Prostate gland (tissue), 2 donors: Measurements from ENCODE around the gene AIF1L. TPM values are rescaled to one million over a fixed set of nuclear protein-coding genes. Genes with fewer than 3 reads are reported as not detected.

ENCODE experiments used
- DNase-seq: peaks from one replicate; pipeline ENCODE4 v3.0.0-alpha.2; 2019; ENCODE audit warnings: low spot score
- H3K27ac ChIP-seq, 2 donors: fragments of 200-600 bp; sonication (generic); 2 replicates each; pipeline ENCODE4 v1.5.1; 2017 to 2019
- H3K27me3 ChIP-seq: fragments of 200-600 bp; sonication (generic); replicated peaks from 2 replicates; pipeline ENCODE4 v1.5.1; 2019; ENCODE audit not compliant: insufficient read depth
- H3K36me3 ChIP-seq, 2 donors: fragments of 200-600 bp; sonication (generic); 1 replicate in 1 of 2; 2 replicates in 1 of 2; pipeline versions ENCODE4 v1.5.1 to v1.8.1; 2017 to 2019
- H3K4me1 ChIP-seq: fragments of 200-600 bp; sonication (generic); replicated peaks from 2 replicates; pipeline ENCODE4 v1.5.1; 2019
- H3K4me3 ChIP-seq, 2 donors: fragments of 200-600 bp; sonication (generic); 2 replicates each; pipeline ENCODE4 v1.5.1; 2017 to 2019
- H3K9me3 ChIP-seq: fragments of 200-600 bp; sonication (generic); 2 replicates; pipeline ENCODE4 v1.5.1; 2017
- CTCF ChIP-seq, 4 experiments: fragments of 200-600 bp in 2 of 4; fragments of 450-650 bp in 2 of 4; sonication (generic) in 2 of 4; IDR thresholded peaks; 1 replicate in 3 of 4; 2 replicates in 1 of 4; pipeline ENCODE4 v1.5.1; 2016 to 2019; ENCODE audit warnings: antibody characterized with exemption in 4 of 4, mild to moderate bottlenecking in 2 of 4, moderate library complexity in 2 of 4
- POLR2A ChIP-seq: fragments of 450-650 bp; IDR thresholded peaks from one replicate; pipeline ENCODE4 v1.6.1; 2016; ENCODE audit warnings: antibody characterized with exemption, mild to moderate bottlenecking
- POLR2AphosphoS5 ChIP-seq: sonication (generic); formaldehyde crosslinking; IDR thresholded peaks from one replicate; pipeline ENCODE4 v1.6.1; 2017; ENCODE audit warnings: antibody characterized with exemption
- WGBS: methylation state at CpG from one replicate; pipeline ENCODE4 v1.1.5; 2018; 5-methylcytosine and 5-hydroxymethylcytosine counted together
- intact Hi-C: fragments of 100-400 bp; cut with DNase I; formaldehyde crosslinking; loops from one replicate; pipeline ENCODE4 v1.14.2; 2022
- total RNA-seq, 2 donors: library from RNA; depleted of rRNA; stranded (reverse); fragments of >200 nt; gene quantifications; one replicate each; pipeline ENCODE4 v1.1.0, GENCODE V29; 2016

AIF1L gene
- total RNA-seq, 2 donors from 2014 or later = 3.6 to 18.4 TPM

DNA sequence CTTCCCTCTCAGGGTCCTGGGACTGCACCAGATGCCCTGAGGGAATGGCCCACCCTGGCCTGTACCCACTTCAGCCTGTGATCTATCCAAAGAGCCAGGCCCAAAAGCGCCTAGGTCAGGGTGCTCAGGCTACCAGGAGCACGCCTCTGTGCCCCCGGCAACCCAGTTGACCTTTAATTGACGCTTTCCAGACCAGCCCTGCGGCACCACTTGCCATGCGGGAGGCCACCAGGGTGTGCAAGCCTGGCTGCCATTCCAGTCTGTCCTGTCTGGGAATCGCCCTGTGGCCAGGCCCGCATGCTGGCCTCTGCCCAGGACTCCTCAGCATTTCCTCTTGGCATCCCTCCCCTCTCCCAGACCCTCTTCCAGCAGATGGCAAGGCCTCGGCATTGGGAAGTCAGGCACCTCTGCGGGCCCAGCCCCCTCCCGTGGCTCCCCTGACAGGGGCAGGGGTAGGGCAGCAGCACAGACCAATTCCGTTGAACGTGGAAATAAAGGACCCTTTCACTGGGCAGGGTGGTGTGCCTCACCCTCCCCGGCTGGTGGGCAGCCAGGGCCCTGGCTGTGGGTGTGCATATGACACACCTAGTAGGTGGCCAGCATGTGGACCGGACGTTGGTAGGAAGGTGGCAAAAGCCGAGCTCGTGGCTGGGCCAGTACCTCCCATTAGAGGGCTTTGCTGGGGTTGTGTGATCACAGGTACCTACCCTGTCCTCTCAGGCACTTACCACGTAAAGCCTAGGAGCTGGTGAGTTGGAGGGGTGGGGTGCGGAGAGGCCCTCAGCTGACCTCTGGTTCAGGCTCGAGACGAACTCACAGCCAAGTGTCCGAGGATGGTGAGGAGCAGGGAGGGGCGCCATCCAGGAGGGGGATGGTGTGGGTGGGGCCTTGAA, 3.5 kb upstream of the AIF1L start:
- no peak for DNase-seq
- TF ChIP-seq CTCF (IDR thresholded peaks at IDR 0.05) (no peak), POLR2AphosphoS5 (no peak), POLR2A (no peak)
- no peaks in the 10 kb centered on the region for H3K27me3 ChIP-seq
- no peak overlapping the region for H3K27ac ChIP-seq
- H3K9me3 ChIP-seq = no peaks in the 10 kb centered on the region
- H3K4me3 ChIP-seq = no peak overlapping the region
- intact Hi-C loops = no loop called here
- peaks cover 2% of the 10 kb centered on the region for H3K4me1 ChIP-seq
- WGBS = 73% methylated on average over 24 of the region's 24 CpGs
- H3K36me3 ChIP-seq = no peaks in the 10 kb centered on the region

DNA sequence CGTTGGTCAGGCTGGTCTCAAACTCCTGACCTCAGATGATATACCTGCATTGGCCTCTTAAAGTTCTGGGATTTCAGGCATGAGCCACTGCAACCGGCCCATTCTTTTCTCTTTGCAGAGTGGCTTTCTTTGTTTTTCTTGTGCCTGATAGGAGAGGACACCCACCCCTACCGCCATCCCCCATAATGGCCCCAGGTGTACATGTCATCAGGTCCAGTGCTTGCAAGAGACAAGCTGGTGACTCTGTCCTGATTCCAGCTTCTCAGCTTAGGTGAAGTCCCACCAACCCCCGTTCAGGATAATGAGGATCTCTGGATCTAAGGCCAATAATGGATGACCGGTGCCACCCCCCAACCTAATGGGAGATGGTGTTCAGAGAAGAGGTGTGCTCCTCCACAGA, 2.3 kb upstream of the AIF1L start:
- Histone ChIP-seq H3K4me3 (no peak overlapping the region), H3K4me1 (peaks cover 2% of the 10 kb centered on the region), H3K27ac (no peak overlapping the region), H3K9me3 (no peaks in the 10 kb centered on the region), H3K27me3 (no peaks in the 10 kb centered on the region), H3K36me3 (no peaks in the 10 kb centered on the region)
- no peak for DNase-seq
- intact Hi-C loops = no loop called here
- 80% methylated on average over 5 of the region's 5 CpGs for WGBS
- TF ChIP-seq POLR2AphosphoS5 = no peak
- TF ChIP-seq POLR2A = no peak
- no peak for TF ChIP-seq CTCF (IDR thresholded peaks at IDR 0.05)

GRCh38 chr9:131094622-131095021, 1.7 kb upstream of the AIF1L start:
- intact Hi-C loops = no loop called here
- DNase-seq = no peak

GRCh38 chr9:131095666-131096268, 564 bp upstream of the AIF1L start:
- peaks cover 2% of the 10 kb centered on the region for H3K4me1 ChIP-seq
- DNase-seq = no peak
- 32% methylated on average over 16 of the region's 16 CpGs for WGBS
- H3K36me3 ChIP-seq = no peaks in the 10 kb centered on the region
- TF ChIP-seq POLR2A (no peak), POLR2AphosphoS5 (no peak), CTCF (IDR thresholded peaks at IDR 0.05) (no peak)
- H3K4me3 ChIP-seq = peak overlapping the region; percentile 36 to 52
- H3K27ac ChIP-seq = no peak overlapping the region
- intact Hi-C loops = no loop called here
- H3K27me3 ChIP-seq = no peaks in the 10 kb centered on the region
- H3K9me3 ChIP-seq = no peaks in the 10 kb centered on the region

More at GRCh38 chr9:131094622-131095021, 1.7 kb upstream of the AIF1L start:
- Histone ChIP-seq H3K4me1 (peaks cover 2% of the 10 kb centered on the region), H3K27ac (no peak overlapping the region), H3K9me3 (no peaks in the 10 kb centered on the region), H3K27me3 (no peaks in the 10 kb centered on the region), H3K36me3 (no peaks in the 10 kb centered on the region), H3K4me3 (no peak overlapping the region)
- no peak for TF ChIP-seq POLR2A
- TF ChIP-seq CTCF (IDR thresholded peaks at IDR 0.05) = no peak
- no peak for TF ChIP-seq POLR2AphosphoS5
- WGBS = 30% methylated on average over 12 of the region's 12 CpGs
